Large intestine (tissue), 3 donors: Measurements from ENCODE around the gene TERT. TPM values are rescaled to one million over a fixed set of nuclear protein-coding genes. Genes with fewer than 3 reads are reported as not detected.
A peak's percentile ranks its signal among the peaks of the same experiment; 100 is the strongest.
"Not testable (repeated sequence)": the region's sequence is repeated elsewhere in the genome, so short reads cannot be mapped to it uniquely, and the experiment has no call there.

Experiments
- DNase-seq, 2 donors: peaks; one replicate each; pipeline versions ENCODE4 v3.0.0 to v3.0.0-alpha.2; 2013
- H3K27ac ChIP-seq: one replicate; pipeline ENCODE4 v1.5.1; 2013; ENCODE audit warnings: low read length
- H3K27me3 ChIP-seq: 2 replicates; pipeline ENCODE4 v1.6.1; 2013; ENCODE audit warnings: low read length; ENCODE audit not compliant: control insufficient read depth, insufficient read depth
- H3K36me3 ChIP-seq: 2 replicates; pipeline ENCODE4 v1.6.1; 2013; ENCODE audit warnings: low read length; ENCODE audit not compliant: control insufficient read depth, insufficient read depth
- H3K4me1 ChIP-seq: one replicate; pipeline ENCODE4 v1.6.1; 2013; ENCODE audit warnings: low read length; ENCODE audit not compliant: control insufficient read depth, insufficient read depth
- H3K4me3 ChIP-seq: one replicate; pipeline ENCODE4 v1.5.1; 2013; ENCODE audit warnings: low read length
- H3K9me3 ChIP-seq: one replicate; pipeline ENCODE4 v1.6.1; 2013; ENCODE audit warnings: mild to moderate bottlenecking, low read depth, low read length, moderate library complexity; ENCODE audit not compliant: control insufficient read depth
- WGBS: methylation state at CpG from one replicate; pipeline ENCODE4 v1.1.5; 2013; ENCODE audit warnings: low lambda C conversion rate; ENCODE audit not compliant: insufficient coverage; 5-methylcytosine and 5-hydroxymethylcytosine counted together
- polyA plus RNA-seq: library from polyadenylated mRNA; unstranded; fragments of 120-200 nt; gene quantifications from one replicate; pipeline ENCODE4 v1.2.1, GENCODE V29; 2013

The TERT gene
- polyA plus RNA-seq, 1 donor, result 4.0 TPM

- Histone ChIP-seq H3K9me3 (peaks cover 17% of the 10 kb centered on the region), H3K27ac (no peak overlapping the region), H3K27me3 (peaks cover 24% of the 10 kb centered on the region), H3K4me3 (no peak overlapping the region), H3K36me3 (no peaks in the 10 kb centered on the region), H3K4me1 (peaks cover 9% of the 10 kb centered on the region)
- DNase-seq, result no peak
- WGBS, result 100% methylated on average over 1 of the region's 30 CpGs
Measured at GRCh38 chr5:1292846-1293415, 1.9 kb downstream of the TERT start.

GRCh38 chr5:1292139-1292538, 2.7 kb downstream of the TERT start:
- WGBS, result no CpG with 5 or more reads among the region's 6 CpGs
- H3K4me1 ChIP-seq, result peaks cover 9% of the 10 kb centered on the region
- no peak for DNase-seq
- H3K4me3 ChIP-seq, result no peak overlapping the region
- peaks cover 22% of the 10 kb centered on the region for H3K27me3 ChIP-seq
- no peaks in the 10 kb centered on the region for H3K36me3 ChIP-seq
- H3K27ac ChIP-seq, result no peak overlapping the region
- peaks cover 17% of the 10 kb centered on the region for H3K9me3 ChIP-seq

GRCh38 chr5:1291611-1292080, 3.2 kb downstream of the TERT start:
- Histone ChIP-seq H3K27ac (peak overlapping the region; percentile 41), H3K27me3 (peaks cover 21% of the 10 kb centered on the region), H3K4me3 (no peak overlapping the region), H3K36me3 (no peaks in the 10 kb centered on the region), H3K4me1 (peaks cover 9% of the 10 kb centered on the region), H3K9me3 (peaks cover 17% of the 10 kb centered on the region)
- peak; percentile 58 to 82 for DNase-seq
- 100% methylated on average over 1 of the region's 24 CpGs for WGBS

GRCh38 chr5:1290956-1291355, 3.9 kb downstream of the TERT start:
- not testable (repeated sequence) for H3K27ac ChIP-seq, DNase-seq, H3K4me1 ChIP-seq, H3K36me3 ChIP-seq, H3K4me3 ChIP-seq
- no CpG with 5 or more reads among the region's 24 CpGs for WGBS
- Histone ChIP-seq H3K27me3 (peaks cover 17% of the 10 kb centered on the region), H3K9me3 (peaks cover 17% of the 10 kb centered on the region)

- H3K27ac ChIP-seq, H3K4me3 ChIP-seq, H3K4me1 ChIP-seq, H3K27me3 ChIP-seq, H3K36me3 ChIP-seq, DNase-seq: not testable (repeated sequence)
- no CpG with 5 or more reads among the region's 32 CpGs for WGBS
- H3K9me3 ChIP-seq, result peaks cover 13% of the 10 kb centered on the region
Measured at GRCh38 chr5:1289559-1289958, 5.3 kb downstream of the TERT start.

GRCh38 chr5:1288439-1289335, 6.2 kb downstream of the TERT start:
- H3K27me3 ChIP-seq, result peaks cover under 1% of the 10 kb centered on the region
- H3K9me3 ChIP-seq, result peaks cover 13% of the 10 kb centered on the region
- no peak overlapping the region for H3K4me3 ChIP-seq
- peak in 1 of 2 donors; percentile 13 for DNase-seq
- H3K27ac ChIP-seq, result no peak overlapping the region
- WGBS, result no CpG with 5 or more reads among the region's 37 CpGs
- H3K36me3 ChIP-seq, result no peaks in the 10 kb centered on the region
- peaks cover 9% of the 10 kb centered on the region for H3K4me1 ChIP-seq

GRCh38 chr5:1285883-1286291, 9.0 kb downstream of the TERT start:
- no CpG with 5 or more reads among the region's 25 CpGs for WGBS
- no peaks in the 10 kb centered on the region for H3K4me1 ChIP-seq
- no peak for DNase-seq
- H3K9me3 ChIP-seq, result peaks cover 13% of the 10 kb centered on the region
- H3K27me3 ChIP-seq, result no peaks in the 10 kb centered on the region
- H3K4me3 ChIP-seq, result no peak overlapping the region
- no peak overlapping the region for H3K27ac ChIP-seq
- H3K36me3 ChIP-seq, result no peaks in the 10 kb centered on the region

- Histone ChIP-seq H3K27me3 (no peaks in the 10 kb centered on the region), H3K36me3 (no peaks in the 10 kb centered on the region), H3K27ac (no peak overlapping the region), H3K9me3 (peaks cover 12% of the 10 kb centered on the region), H3K4me3 (no peak overlapping the region), H3K4me1 (no peaks in the 10 kb centered on the region)
- no CpG with 5 or more reads among the region's 12 CpGs for WGBS
- DNase-seq, result no peak
Measured at GRCh38 chr5:1285141-1285540, 9.7 kb downstream of the TERT start.

- H3K4me3 ChIP-seq, H3K27me3 ChIP-seq, H3K27ac ChIP-seq, H3K36me3 ChIP-seq, H3K4me1 ChIP-seq, DNase-seq: not testable (repeated sequence)
- H3K9me3 ChIP-seq, result peaks cover 17% of the 10 kb centered on the region
- no CpG with 5 or more reads among the region's 27 CpGs for WGBS
Measured at GRCh38 chr5:1284336-1284970, 10.4 kb downstream of the TERT start.

GRCh38 chr5:1283729-1284041, 11.2 kb downstream of the TERT start:
- not testable (repeated sequence) for H3K4me3 ChIP-seq, H3K27me3 ChIP-seq, H3K27ac ChIP-seq, H3K4me1 ChIP-seq, H3K36me3 ChIP-seq, DNase-seq
- no CpG with 5 or more reads among the region's 16 CpGs for WGBS
- peaks cover 19% of the 10 kb centered on the region for H3K9me3 ChIP-seq
